Kidney (tissue), 14 donors: Measurements from ENCODE around the gene PCDHA11. TPM values are rescaled to one million over a fixed set of nuclear protein-coding genes. Genes with fewer than 3 reads are reported as not detected.
"Not testable (repeated sequence)": the region's sequence is repeated elsewhere in the genome, so short reads cannot be mapped to it uniquely, and the experiment has no call there.

Source experiments
- DNase-seq, 5 donors: peaks; one replicate each; pipeline ENCODE4 v3.0.0-alpha.2; 2013 to 2020
- FAIRE-seq: peaks from 2 replicates; lab custom pipeline; 2012; peaks lifted over from hg19 to GRCh38; lab: Jason Lieb, UNC
- H3K27ac ChIP-seq, 2 donors: one replicate each; pipeline ENCODE4 v1.7.0; 2013; ENCODE audit warnings: low read depth in 2 of 2, low read length in 2 of 2, inconsistent platforms in 1 of 2
- H3K27me3 ChIP-seq: one replicate; pipeline ENCODE4 v1.7.1; 2013; ENCODE audit warnings: low read length, inconsistent platforms; ENCODE audit not compliant: control insufficient read depth, insufficient read depth
- H3K36me3 ChIP-seq, 3 donors: one replicate each; pipeline versions ENCODE4 v1.7.0 to v1.7.1; 2013; ENCODE audit warnings: low read length in 3 of 3, control low read depth in 1 of 3, inconsistent platforms in 1 of 3; ENCODE audit not compliant: insufficient read depth in 3 of 3, control insufficient read depth in 2 of 3
- H3K4me1 ChIP-seq, 3 donors: one replicate each; pipeline versions ENCODE4 v1.7.0 to v1.7.1; 2013; ENCODE audit warnings: low read length in 3 of 3, inconsistent platforms in 1 of 3, low read depth in 1 of 3; ENCODE audit not compliant: control insufficient read depth in 2 of 3, insufficient read depth in 2 of 3
- H3K4me3 ChIP-seq, 3 donors: one replicate each; pipeline versions ENCODE4 v1.7.0 to v1.8.1; 2013; ENCODE audit warnings: low read length in 3 of 3, control low read depth in 1 of 3, inconsistent platforms in 1 of 3
- H3K9ac ChIP-seq, 3 donors: one replicate each; pipeline versions ENCODE4 v1.7.0 to v1.7.1; 2013; ENCODE audit warnings: low read length in 3 of 3, control low read depth in 1 of 3, inconsistent platforms in 1 of 3
- H3K9me3 ChIP-seq, 3 donors: one replicate each; pipeline versions ENCODE4 v1.7.0 to v1.7.1; 2013; ENCODE audit warnings: low read length in 3 of 3, control low read depth in 1 of 3, inconsistent platforms in 1 of 3; ENCODE audit not compliant: control insufficient read depth in 2 of 3, insufficient read depth in 1 of 3
- CTCF ChIP-seq: IDR thresholded peaks from 3 replicates; pipeline ENCODE4 v1.5.1; 2012; ENCODE audit warnings: mild to moderate bottlenecking, moderate library complexity, borderline replicate concordance; ENCODE audit not compliant: insufficient read depth; ENCODE audit errors: extremely low read depth
- intact Hi-C: fragments of 100-400 bp; cut with DNase I; formaldehyde crosslinking; loops from one replicate; pipeline ENCODE4 v1.11.1; 2022
- polyA plus RNA-seq: library from polyadenylated mRNA; stranded (reverse); fragments of 350-450 nt; fragmentation: Illumina TruSeq; extraction: RNeasy Lipid Tissue Mini Kit (QIAGEN cat#74804); gene quantifications from one replicate; pipeline ENCODE4 v1.2.3, GENCODE V29; 2014; ENCODE audit warnings: low read depth, low replicate concordance; ENCODE audit not compliant: insufficient read depth
- total RNA-seq: library from RNA; stranded (reverse); fragmentation: NEBNext Ultra II Directional; extraction: Animal tissue kit (Norgen Biotek cat#: 25700); gene quantifications from one replicate; pipeline ENCODE4 v1.2.1, GENCODE V29; 2021
- donor health status: control.
- donor health status: control.
- donor health status: control.
- donor health status: control.
- donor health status: control.
- donor health status: DM: yes; HTN: yes; CAD: no.
- donor health status: Normal renal cell carcinoma (clear cell type).

Gene PCDHA11
- total and polyA plus RNA-seq, 2 donors from 2014 or later: 0.77 to 2.0 TPM

GRCh38 chr5:140833993-140834392 lies 34.8 kb upstream of the PCDHA11 start, which contains the start of gene PCDHA7:
PCDHA7 (plus strand) TSS chr5:140834269; CDS start chr5:140834384, 115 bp downstream.
- peak within 1 kb of the TSS in 2 of 3 donors; percentile 2 to 22 for H3K4me3 ChIP-seq
- H3K9me3 ChIP-seq: peaks cover 0 to 13% (median 8%) of the 10 kb centered on the region in 3 donors

GRCh38 chr5:140834439-140835008 lies 34.2 kb upstream of the PCDHA11 start:
- H3K36me3 ChIP-seq, DNase-seq, intact Hi-C loops, FAIRE-seq, H3K27me3 ChIP-seq, H3K9ac ChIP-seq, H3K27ac ChIP-seq, H3K4me1 ChIP-seq: not testable (repeated sequence)
- H3K9me3 ChIP-seq: peaks cover 0 to 13% (median 8%) of the 10 kb centered on the region in 3 donors
- H3K4me3 ChIP-seq: peak overlapping the region in 2 of 3 donors; percentile 2 to 22

More at GRCh38 chr5:140833993-140834392, 34.8 kb upstream of the PCDHA11 start, which contains the start of gene PCDHA7:
- no peak for TF ChIP-seq CTCF
- intact Hi-C loops: no loop called here
- DNase-seq (peak in 1 of 5 donors; percentile 4), FAIRE-seq (no peak)
- Histone ChIP-seq H3K27me3 (no peaks in the 10 kb centered on the region), H3K27ac (no peak within 1 kb of the TSS), H3K4me1 (no peaks in the 10 kb centered on the region), H3K9ac (no peak within 1 kb of the TSS), H3K36me3 (no peaks in the 10 kb centered on the region)

DNA sequence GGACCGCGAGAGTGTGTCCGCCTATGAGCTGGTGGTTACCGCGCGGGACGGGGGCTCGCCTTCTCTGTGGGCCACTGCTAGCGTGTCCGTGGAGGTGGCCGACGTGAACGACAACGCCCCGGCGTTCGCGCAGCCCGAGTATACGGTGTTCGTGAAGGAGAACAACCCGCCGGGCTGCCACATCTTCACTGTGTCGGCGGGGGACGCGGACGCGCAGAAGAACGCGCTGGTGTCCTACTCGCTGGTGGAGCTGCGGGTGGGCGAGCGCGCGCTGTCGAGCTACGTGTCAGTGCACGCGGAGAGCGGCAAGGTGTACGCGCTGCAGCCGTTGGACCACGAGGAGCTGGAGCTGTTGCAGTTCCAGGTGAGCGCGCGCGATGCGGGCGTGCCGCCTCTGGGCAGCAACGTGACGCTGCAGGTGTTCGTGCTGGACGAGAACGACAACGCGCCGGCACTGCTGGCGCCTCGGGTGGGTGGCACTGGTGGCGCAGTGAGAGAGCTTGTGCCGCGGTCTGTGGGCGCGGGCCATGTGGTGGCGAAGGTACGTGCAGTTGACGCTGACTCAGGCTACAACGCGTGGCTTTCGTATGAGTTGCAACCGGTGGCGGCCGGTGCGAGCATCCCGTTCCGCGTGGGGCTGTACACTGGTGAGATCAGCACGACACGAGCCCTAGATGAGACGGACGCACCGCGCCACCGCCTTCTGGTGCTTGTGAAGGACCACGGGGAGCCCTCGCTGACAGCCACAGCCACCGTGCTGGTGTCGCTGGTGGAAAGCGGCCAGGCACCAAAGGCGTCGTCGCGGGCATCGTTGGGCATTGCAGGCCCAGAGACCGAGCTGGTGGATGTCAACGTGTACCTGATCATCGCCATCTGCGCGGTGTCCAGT lies 32.9 kb upstream of the PCDHA11 start:
- no peaks in the 10 kb centered on the region for H3K36me3 ChIP-seq
- intact Hi-C loops: no loop called here
- FAIRE-seq (no peak), DNase-seq (peak in 1 of 5 donors; percentile 70)
- H3K27me3 ChIP-seq: no peaks in the 10 kb centered on the region
- H3K27ac ChIP-seq: no peak overlapping the region
- peaks cover 0 to 14% (median 10%) of the 10 kb centered on the region in 3 donors for H3K9me3 ChIP-seq
- no peak overlapping the region for H3K4me3 ChIP-seq
- no peak for TF ChIP-seq CTCF
- no peak overlapping the region for H3K9ac ChIP-seq
- no peaks in the 10 kb centered on the region for H3K4me1 ChIP-seq
